ENCODE measurements around the gene PLCB2.
A peak's percentile ranks its signal among the peaks of the same experiment; 100 is the strongest.

PLCB2 gene

DNA sequence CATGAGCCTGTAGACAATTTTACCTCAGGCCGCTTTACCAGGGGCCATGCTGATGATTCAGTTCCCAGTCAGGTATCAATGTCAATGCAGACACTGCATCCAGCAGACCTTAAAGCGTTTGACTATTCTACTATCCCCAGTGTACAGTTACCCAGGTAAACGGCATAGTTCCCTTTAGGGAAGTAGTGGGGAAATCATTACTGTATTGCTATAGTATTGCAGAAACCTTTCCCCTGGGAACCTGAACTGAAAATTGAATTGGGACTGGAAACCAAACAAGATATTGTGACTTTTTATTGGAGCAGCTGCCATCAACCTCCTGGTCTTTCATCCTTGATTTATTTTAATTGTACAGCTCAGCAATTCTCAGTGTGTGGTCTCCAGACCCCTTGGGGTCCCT is 9.2 kb upstream of the PLCB2 start:
- Histone ChIP-seq H3K4me3 (replicated peaks; ENCODE audit: insufficient read depth, low read length) (no peak overlapping the region), H3K27me3 (ENCODE audit: insufficient read depth, poor library complexity, severe bottlenecking) (no peaks in the 10 kb centered on the region), H3K27ac (replicated peaks) (no peak overlapping the region)
- TF ChIP-seq, protein P1, sequence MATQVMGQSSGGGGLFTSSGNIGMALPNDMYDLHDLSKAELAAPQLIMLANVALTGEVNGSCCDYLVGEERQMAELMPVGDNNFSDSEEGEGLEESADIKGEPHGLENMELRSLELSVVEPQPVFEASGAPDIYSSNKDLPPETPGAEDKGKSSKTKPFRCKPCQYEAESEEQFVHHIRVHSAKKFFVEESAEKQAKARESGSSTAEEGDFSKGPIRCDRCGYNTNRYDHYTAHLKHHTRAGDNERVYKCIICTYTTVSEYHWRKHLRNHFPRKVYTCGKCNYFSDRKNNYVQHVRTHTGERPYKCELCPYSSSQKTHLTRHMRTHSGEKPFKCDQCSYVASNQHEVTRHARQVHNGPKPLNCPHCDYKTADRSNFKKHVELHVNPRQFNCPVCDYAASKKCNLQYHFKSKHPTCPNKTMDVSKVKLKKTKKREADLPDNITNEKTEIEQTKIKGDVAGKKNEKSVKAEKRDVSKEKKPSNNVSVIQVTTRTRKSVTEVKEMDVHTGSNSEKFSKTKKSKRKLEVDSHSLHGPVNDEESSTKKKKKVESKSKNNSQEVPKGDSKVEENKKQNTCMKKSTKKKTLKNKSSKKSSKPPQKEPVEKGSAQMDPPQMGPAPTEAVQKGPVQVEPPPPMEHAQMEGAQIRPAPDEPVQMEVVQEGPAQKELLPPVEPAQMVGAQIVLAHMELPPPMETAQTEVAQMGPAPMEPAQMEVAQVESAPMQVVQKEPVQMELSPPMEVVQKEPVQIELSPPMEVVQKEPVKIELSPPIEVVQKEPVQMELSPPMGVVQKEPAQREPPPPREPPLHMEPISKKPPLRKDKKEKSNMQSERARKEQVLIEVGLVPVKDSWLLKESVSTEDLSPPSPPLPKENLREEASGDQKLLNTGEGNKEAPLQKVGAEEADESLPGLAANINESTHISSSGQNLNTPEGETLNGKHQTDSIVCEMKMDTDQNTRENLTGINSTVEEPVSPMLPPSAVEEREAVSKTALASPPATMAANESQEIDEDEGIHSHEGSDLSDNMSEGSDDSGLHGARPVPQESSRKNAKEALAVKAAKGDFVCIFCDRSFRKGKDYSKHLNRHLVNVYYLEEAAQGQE (IDR thresholded peaks at IDR 0.05; ENCODE audit: insufficient replicate concordance, low read depth): no peak
- TF ChIP-seq, protein P2, sequence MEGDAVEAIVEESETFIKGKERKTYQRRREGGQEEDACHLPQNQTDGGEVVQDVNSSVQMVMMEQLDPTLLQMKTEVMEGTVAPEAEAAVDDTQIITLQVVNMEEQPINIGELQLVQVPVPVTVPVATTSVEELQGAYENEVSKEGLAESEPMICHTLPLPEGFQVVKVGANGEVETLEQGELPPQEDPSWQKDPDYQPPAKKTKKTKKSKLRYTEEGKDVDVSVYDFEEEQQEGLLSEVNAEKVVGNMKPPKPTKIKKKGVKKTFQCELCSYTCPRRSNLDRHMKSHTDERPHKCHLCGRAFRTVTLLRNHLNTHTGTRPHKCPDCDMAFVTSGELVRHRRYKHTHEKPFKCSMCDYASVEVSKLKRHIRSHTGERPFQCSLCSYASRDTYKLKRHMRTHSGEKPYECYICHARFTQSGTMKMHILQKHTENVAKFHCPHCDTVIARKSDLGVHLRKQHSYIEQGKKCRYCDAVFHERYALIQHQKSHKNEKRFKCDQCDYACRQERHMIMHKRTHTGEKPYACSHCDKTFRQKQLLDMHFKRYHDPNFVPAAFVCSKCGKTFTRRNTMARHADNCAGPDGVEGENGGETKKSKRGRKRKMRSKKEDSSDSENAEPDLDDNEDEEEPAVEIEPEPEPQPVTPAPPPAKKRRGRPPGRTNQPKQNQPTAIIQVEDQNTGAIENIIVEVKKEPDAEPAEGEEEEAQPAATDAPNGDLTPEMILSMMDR (IDR thresholded peaks at IDR 0.05; ENCODE audit: insufficient read depth, low read length): no peak
- TF ChIP-seq SPI1 (IDR thresholded peaks at IDR 0.05; ENCODE audit: borderline replicate concordance, low read depth) (no peak), GABPA (IDR thresholded peaks at IDR 0.05; ENCODE audit: low read depth) (no peak)
- DNase-seq (ENCODE audit: low read depth in 1 of 2, low spot score in 1 of 2): no peak

DNA sequence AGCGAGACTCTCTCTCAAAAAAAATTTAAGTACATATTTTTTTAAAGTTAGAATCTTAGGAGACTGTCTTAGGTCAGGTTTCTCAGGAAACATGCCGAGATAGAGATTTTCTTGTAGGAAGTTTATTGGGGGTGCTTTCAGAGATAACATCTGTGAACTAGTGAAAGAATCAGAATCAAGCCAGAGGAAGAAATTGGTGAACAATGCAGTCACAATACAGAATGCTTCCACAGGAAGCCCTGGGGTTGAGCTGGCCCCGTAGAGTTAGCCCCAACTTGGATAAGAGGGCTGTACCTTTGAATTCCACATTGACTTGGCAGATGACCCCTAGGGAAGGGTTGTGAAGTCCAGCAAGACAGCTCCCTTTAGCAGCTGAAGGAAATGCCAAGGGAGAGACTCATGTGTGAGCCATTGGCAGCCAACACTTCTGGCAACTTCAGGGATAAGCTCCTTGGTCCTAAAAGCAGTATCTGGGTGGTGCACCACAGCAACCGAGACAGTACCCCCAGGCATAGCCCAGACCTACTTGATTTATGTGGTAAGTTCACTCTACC is 7.1 kb upstream of the PLCB2 start:
- Histone ChIP-seq H3K27ac (replicated peaks) (no peak overlapping the region), H3K27me3 (ENCODE audit: insufficient read depth, poor library complexity, severe bottlenecking) (no peaks in the 10 kb centered on the region), H3K4me3 (replicated peaks; ENCODE audit: insufficient read depth, low read length) (no peak overlapping the region)
- DNase-seq (ENCODE audit: low read depth in 1 of 2, low spot score in 1 of 2): no peak
- no peak for TF ChIP-seq GABPA (IDR thresholded peaks at IDR 0.05; ENCODE audit: low read depth)
- TF ChIP-seq, protein P1 (IDR thresholded peaks at IDR 0.05; ENCODE audit: insufficient replicate concordance, low read depth): no peak
- no peak for TF ChIP-seq POLR2AphosphoS5 (IDR thresholded peaks at IDR 0.05; ENCODE audit: low read depth)
- TF ChIP-seq, protein P2 (IDR thresholded peaks at IDR 0.05; ENCODE audit: insufficient read depth, low read length): no peak
- TF ChIP-seq SPI1 (IDR thresholded peaks at IDR 0.05; ENCODE audit: borderline replicate concordance, low read depth): no peak

GRCh38 chr15:40313531-40314398 is 6.0 kb upstream of the PLCB2 start:
- DNase-seq (ENCODE audit: low read depth in 1 of 2, low spot score in 1 of 2): peak in 1 of 2 experiments; percentile 92
- no peak overlapping the region for H3K27ac ChIP-seq (replicated peaks)
- TF ChIP-seq POLR2AphosphoS5 (IDR thresholded peaks at IDR 0.05; ENCODE audit: low read depth) (no peak), SPI1 (IDR thresholded peaks at IDR 0.05; ENCODE audit: borderline replicate concordance, low read depth) (peak; percentile 86), GABPA (IDR thresholded peaks at IDR 0.05; ENCODE audit: low read depth) (no peak)
- TF ChIP-seq, protein P2 (IDR thresholded peaks at IDR 0.05; ENCODE audit: insufficient read depth, low read length): no peak
- TF ChIP-seq, protein P1 (IDR thresholded peaks at IDR 0.05; ENCODE audit: insufficient replicate concordance, low read depth): no peak
- H3K27me3 ChIP-seq (ENCODE audit: insufficient read depth, poor library complexity, severe bottlenecking): no peaks in the 10 kb centered on the region
- H3K4me3 ChIP-seq (replicated peaks; ENCODE audit: insufficient read depth, low read length): no peak overlapping the region
